ENCODE data around the gene RAMAC. TPM values are rescaled to one million over a fixed set of nuclear protein-coding genes. Genes with fewer than 3 reads are reported as not detected.

RAMAC gene
- total RNA-seq, 2 donors from 2014 or later: 13.0 to 13.9 TPM

- Histone ChIP-seq H3K27me3 (no peaks in the 10 kb centered on the region), H3K36me3 (no peaks in the 10 kb centered on the region), H3K9me3 (no peaks in the 10 kb centered on the region), H3K27ac (no peak overlapping the region), H3K4me3 (no peak overlapping the region), H3K4me1 (no peaks in the 10 kb centered on the region)
- TF ChIP-seq CTCF (IDR thresholded peaks at IDR 0.05): no peak
- DNase-seq (ENCODE audit: low spot score): no peak
Measured at GRCh38 chr15:82944056-82944455, 42.0 kb upstream of the RAMAC start.

GRCh38 chr15:82944821-82945220, 41.2 kb upstream of the RAMAC start:
- no peak for DNase-seq (ENCODE audit: low spot score)
- Histone ChIP-seq H3K4me3 (no peak overlapping the region), H3K27ac (no peak overlapping the region), H3K4me1 (no peaks in the 10 kb centered on the region), H3K36me3 (no peaks in the 10 kb centered on the region), H3K9me3 (no peaks in the 10 kb centered on the region), H3K27me3 (no peaks in the 10 kb centered on the region)
- TF ChIP-seq CTCF (IDR thresholded peaks at IDR 0.05): no peak

- Histone ChIP-seq H3K4me3 (no peak overlapping the region), H3K9me3 (no peaks in the 10 kb centered on the region), H3K27ac (no peak overlapping the region), H3K36me3 (no peaks in the 10 kb centered on the region), H3K27me3 (no peaks in the 10 kb centered on the region), H3K4me1 (no peaks in the 10 kb centered on the region)
- no peak for TF ChIP-seq CTCF (IDR thresholded peaks at IDR 0.05)
- DNase-seq (ENCODE audit: low spot score): no peak
Measured at GRCh38 chr15:82945326-82945725, 40.7 kb upstream of the RAMAC start.

GRCh38 chr15:82946155-82946701, 39.8 kb upstream of the RAMAC start:
- no peaks in the 10 kb centered on the region for H3K27me3 ChIP-seq
- no peak overlapping the region for H3K27ac ChIP-seq
- DNase-seq (ENCODE audit: low spot score): no peak
- H3K9me3 ChIP-seq: no peaks in the 10 kb centered on the region
- no peak for TF ChIP-seq CTCF (IDR thresholded peaks at IDR 0.05)
- H3K36me3 ChIP-seq: no peaks in the 10 kb centered on the region
- H3K4me3 ChIP-seq: no peak overlapping the region
- peaks cover 0 to 4% of the 10 kb centered on the region in 2 donors for H3K4me1 ChIP-seq

- TF ChIP-seq CTCF (IDR thresholded peaks at IDR 0.05): no peak
- DNase-seq (ENCODE audit: low spot score): no peak
- Histone ChIP-seq H3K27ac (no peak overlapping the region), H3K4me3 (no peak overlapping the region), H3K9me3 (no peaks in the 10 kb centered on the region), H3K27me3 (no peaks in the 10 kb centered on the region), H3K4me1 (peaks cover 0 to 14% of the 10 kb centered on the region in 2 donors), H3K36me3 (no peaks in the 10 kb centered on the region)
Measured at GRCh38 chr15:82950295-82950694, 35.7 kb upstream of the RAMAC start.

- peaks cover 0 to 14% of the 10 kb centered on the region in 2 donors for H3K4me1 ChIP-seq
- no peaks in the 10 kb centered on the region for H3K36me3 ChIP-seq
- no peak for DNase-seq (ENCODE audit: low spot score)
- no peak for TF ChIP-seq CTCF (IDR thresholded peaks at IDR 0.05)
- no peak overlapping the region for H3K27ac ChIP-seq
- no peaks in the 10 kb centered on the region for H3K9me3 ChIP-seq
- H3K27me3 ChIP-seq: no peaks in the 10 kb centered on the region
- no peak overlapping the region for H3K4me3 ChIP-seq
Measured at GRCh38 chr15:82950746-82951370, 35.2 kb upstream of the RAMAC start.

All from right atrium auricular region (tissue), 2 donors.